HepG2 (cell line): ENCODE measurements around the gene CPE. TPM values are rescaled to one million over a fixed set of nuclear protein-coding genes. Genes with fewer than 3 reads are reported as not detected.

Source experiments
- EP300 ChIP-seq, 3 experiments: sonication (generic) in 1 of 3; formaldehyde crosslinking in 1 of 3; IDR thresholded peaks; 2 replicates each; pipeline versions ENCODE4 v1.5.1 to v1.6.1; 2011 to 2020; ENCODE audit warnings: low read depth in 2 of 3, low read length in 2 of 3, borderline replicate concordance in 1 of 3, improper control_type of control experiment in 1 of 3, mild to moderate bottlenecking in 1 of 3, missing genetic modification reagents in 1 of 3, moderate library complexity in 1 of 3
- RFXANK ChIP-seq: IDR thresholded peaks from 2 replicates; pipeline ENCODE4 v1.6.1; 2016
- SPEN ChIP-seq: sonication (generic); formaldehyde crosslinking; IDR thresholded peaks from 2 replicates; pipeline ENCODE4 v1.5.1; 2020; ENCODE audit warnings: low read depth, mild to moderate bottlenecking, missing genetic modification reagents
- polyA plus RNA-seq, 8 experiments: library from polyadenylated mRNA; depleted of rRNA in 3 of 8; stranded (reverse) in 7 of 8; unstranded in 1 of 8; fragments of >200 nt; fragmentation: Illumina TruSeq in 4 of 8; extraction: Trizol in 4 of 8; gene quantifications; 2 replicates each; pipeline versions ENCODE4 v1.2.1 to v1.2.3, GENCODE V29; 2011 to 2016; ENCODE audit warnings: low read depth in 4 of 8, missing spikeins in 1 of 8, mixed read lengths in 1 of 8; ENCODE audit not compliant: insufficient read depth in 1 of 8
- total RNA-seq, 5 experiments: library from RNA; depleted of rRNA; stranded (reverse); fragments of >200 nt; fragmentation: Illumina TruSeq; extraction: Trizol; gene quantifications; 2 replicates each; pipeline ENCODE4 v1.2.3, GENCODE V29; 2016; ENCODE audit warnings: low read depth in 1 of 5
- TF ChIP-seq, protein P1 (sequence below): sonication (generic); formaldehyde crosslinking; IDR thresholded peaks from 2 replicates; pipeline ENCODE4 v1.4.0; 2020; ENCODE audit warnings: missing genetic modification reagents
- TF ChIP-seq, protein P2 (sequence below): sonication (generic); formaldehyde crosslinking; IDR thresholded peaks from 2 replicates; pipeline ENCODE4 v1.4.0; 2020; ENCODE audit warnings: missing genetic modification reagents, borderline replicate concordance
- TF ChIP-seq, protein P3 (sequence below): sonication (generic); formaldehyde crosslinking; IDR thresholded peaks from 2 replicates; pipeline ENCODE4 v1.5.0; 2020; ENCODE audit warnings: missing genetic modification reagents
- TF ChIP-seq, protein P4 (sequence below): sonication (generic); formaldehyde crosslinking; IDR thresholded peaks from 2 replicates; pipeline ENCODE4 v1.4.0; 2020; ENCODE audit warnings: mild to moderate bottlenecking, missing genetic modification reagents, borderline replicate concordance
- TF ChIP-seq, protein P5 (sequence below): IDR thresholded peaks from 2 replicates; pipeline ENCODE4 v1.6.1; 2012; ENCODE audit warnings: low read depth, low read length, improper control_type of control experiment
- TF ChIP-seq, protein P6 (sequence below): sonication (generic); formaldehyde crosslinking; IDR thresholded peaks from 2 replicates; pipeline ENCODE4 v1.5.0; 2020; ENCODE audit warnings: mild to moderate bottlenecking, missing genetic modification reagents, borderline replicate concordance
- TF ChIP-seq, protein P7 (sequence below): sonication (generic); formaldehyde crosslinking; IDR thresholded peaks from 2 replicates; pipeline ENCODE4 v1.9.0; 2022; ENCODE audit warnings: low read depth, missing genetic modification reagents

The CPE gene
- total and polyA plus RNA-seq, 2 of the 13 experiments (the other 11 are each of a cell fraction or from before 2014, with no cell fraction given), result 268 to 852 TPM

DNA sequence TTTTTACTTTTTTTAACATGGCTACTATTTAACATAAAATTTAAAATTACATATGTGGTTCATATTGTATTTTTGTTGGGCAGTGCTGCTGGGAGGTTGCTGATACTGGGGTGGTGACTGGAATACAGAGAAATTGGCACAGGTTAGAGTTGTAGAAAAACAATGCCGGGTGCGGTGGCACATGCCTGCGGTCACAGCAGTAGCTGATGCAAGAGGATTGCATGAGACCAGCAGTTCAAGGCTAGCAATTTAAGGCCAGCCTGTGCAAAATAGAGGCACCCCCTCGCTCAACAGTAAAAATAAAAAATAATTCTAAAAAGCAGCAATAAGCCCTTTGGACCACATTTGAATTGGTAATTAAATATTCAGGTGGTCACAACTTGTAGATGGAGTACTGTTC lies 11.8 kb upstream of the CPE start (continued):
- TF ChIP-seq, protein P1, sequence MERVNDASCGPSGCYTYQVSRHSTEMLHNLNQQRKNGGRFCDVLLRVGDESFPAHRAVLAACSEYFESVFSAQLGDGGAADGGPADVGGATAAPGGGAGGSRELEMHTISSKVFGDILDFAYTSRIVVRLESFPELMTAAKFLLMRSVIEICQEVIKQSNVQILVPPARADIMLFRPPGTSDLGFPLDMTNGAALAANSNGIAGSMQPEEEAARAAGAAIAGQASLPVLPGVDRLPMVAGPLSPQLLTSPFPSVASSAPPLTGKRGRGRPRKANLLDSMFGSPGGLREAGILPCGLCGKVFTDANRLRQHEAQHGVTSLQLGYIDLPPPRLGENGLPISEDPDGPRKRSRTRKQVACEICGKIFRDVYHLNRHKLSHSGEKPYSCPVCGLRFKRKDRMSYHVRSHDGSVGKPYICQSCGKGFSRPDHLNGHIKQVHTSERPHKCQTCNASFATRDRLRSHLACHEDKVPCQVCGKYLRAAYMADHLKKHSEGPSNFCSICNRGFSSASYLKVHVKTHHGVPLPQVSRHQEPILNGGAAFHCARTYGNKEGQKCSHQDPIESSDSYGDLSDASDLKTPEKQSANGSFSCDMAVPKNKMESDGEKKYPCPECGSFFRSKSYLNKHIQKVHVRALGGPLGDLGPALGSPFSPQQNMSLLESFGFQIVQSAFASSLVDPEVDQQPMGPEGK (CRISPR knock-in tag), result peak; percentile 65; the same call in 1 of the 2 replicates
- TF ChIP-seq, protein P2, sequence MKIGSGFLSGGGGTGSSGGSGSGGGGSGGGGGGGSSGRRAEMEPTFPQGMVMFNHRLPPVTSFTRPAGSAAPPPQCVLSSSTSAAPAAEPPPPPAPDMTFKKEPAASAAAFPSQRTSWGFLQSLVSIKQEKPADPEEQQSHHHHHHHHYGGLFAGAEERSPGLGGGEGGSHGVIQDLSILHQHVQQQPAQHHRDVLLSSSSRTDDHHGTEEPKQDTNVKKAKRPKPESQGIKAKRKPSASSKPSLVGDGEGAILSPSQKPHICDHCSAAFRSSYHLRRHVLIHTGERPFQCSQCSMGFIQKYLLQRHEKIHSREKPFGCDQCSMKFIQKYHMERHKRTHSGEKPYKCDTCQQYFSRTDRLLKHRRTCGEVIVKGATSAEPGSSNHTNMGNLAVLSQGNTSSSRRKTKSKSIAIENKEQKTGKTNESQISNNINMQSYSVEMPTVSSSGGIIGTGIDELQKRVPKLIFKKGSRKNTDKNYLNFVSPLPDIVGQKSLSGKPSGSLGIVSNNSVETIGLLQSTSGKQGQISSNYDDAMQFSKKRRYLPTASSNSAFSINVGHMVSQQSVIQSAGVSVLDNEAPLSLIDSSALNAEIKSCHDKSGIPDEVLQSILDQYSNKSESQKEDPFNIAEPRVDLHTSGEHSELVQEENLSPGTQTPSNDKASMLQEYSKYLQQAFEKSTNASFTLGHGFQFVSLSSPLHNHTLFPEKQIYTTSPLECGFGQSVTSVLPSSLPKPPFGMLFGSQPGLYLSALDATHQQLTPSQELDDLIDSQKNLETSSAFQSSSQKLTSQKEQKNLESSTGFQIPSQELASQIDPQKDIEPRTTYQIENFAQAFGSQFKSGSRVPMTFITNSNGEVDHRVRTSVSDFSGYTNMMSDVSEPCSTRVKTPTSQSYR (CRISPR knock-in tag), result 0 out of 2 replicates have a peak, but pooled peaks have one; percentile 40
- TF ChIP-seq, protein P3, sequence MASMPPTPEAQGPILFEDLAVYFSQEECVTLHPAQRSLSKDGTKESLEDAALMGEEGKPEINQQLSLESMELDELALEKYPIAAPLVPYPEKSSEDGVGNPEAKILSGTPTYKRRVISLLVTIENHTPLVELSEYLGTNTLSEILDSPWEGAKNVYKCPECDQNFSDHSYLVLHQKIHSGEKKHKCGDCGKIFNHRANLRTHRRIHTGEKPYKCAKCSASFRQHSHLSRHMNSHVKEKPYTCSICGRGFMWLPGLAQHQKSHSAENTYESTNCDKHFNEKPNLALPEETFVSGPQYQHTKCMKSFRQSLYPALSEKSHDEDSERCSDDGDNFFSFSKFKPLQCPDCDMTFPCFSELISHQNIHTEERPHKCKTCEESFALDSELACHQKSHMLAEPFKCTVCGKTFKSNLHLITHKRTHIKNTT (CRISPR knock-in tag), result no peak
- TF ChIP-seq, protein P4, sequence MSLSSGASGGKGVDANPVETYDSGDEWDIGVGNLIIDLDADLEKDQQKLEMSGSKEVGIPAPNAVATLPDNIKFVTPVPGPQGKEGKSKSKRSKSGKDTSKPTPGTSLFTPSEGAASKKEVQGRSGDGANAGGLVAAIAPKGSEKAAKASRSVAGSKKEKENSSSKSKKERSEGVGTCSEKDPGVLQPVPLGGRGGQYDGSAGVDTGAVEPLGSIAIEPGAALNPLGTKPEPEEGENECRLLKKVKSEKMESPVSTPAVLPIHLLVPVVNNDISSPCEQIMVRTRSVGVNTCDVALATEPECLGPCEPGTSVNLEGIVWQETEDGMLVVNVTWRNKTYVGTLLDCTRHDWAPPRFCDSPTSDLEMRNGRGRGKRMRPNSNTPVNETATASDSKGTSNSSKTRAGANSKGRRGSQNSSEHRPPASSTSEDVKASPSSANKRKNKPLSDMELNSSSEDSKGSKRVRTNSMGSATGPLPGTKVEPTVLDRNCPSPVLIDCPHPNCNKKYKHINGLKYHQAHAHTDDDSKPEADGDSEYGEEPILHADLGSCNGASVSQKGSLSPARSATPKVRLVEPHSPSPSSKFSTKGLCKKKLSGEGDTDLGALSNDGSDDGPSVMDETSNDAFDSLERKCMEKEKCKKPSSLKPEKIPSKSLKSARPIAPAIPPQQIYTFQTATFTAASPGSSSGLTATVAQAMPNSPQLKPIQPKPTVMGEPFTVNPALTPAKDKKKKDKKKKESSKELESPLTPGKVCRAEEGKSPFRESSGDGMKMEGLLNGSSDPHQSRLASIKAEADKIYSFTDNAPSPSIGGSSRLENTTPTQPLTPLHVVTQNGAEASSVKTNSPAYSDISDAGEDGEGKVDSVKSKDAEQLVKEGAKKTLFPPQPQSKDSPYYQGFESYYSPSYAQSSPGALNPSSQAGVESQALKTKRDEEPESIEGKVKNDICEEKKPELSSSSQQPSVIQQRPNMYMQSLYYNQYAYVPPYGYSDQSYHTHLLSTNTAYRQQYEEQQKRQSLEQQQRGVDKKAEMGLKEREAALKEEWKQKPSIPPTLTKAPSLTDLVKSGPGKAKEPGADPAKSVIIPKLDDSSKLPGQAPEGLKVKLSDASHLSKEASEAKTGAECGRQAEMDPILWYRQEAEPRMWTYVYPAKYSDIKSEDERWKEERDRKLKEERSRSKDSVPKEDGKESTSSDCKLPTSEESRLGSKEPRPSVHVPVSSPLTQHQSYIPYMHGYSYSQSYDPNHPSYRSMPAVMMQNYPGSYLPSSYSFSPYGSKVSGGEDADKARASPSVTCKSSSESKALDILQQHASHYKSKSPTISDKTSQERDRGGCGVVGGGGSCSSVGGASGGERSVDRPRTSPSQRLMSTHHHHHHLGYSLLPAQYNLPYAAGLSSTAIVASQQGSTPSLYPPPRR (CRISPR knock-in tag), result peak; percentile 47; the same call in 1 of the 2 replicates
- TF ChIP-seq, protein P5, sequence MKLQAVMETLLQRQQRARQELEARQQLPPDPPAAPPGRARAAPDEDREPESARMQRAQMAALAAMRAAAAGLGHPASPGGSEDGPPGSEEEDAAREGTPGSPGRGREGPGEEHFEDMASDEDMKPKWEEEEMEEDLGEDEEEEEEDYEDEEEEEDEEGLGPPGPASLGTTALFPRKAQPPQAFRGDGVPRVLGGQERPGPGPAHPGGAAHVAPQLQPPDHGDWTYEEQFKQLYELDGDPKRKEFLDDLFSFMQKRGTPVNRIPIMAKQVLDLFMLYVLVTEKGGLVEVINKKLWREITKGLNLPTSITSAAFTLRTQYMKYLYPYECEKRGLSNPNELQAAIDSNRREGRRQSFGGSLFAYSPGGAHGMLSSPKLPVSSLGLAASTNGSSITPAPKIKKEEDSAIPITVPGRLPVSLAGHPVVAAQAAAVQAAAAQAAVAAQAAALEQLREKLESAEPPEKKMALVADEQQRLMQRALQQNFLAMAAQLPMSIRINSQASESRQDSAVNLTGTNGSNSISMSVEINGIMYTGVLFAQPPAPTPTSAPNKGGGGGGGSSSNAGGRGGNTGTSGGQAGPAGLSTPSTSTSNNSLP, result peak; percentile 39; the same call in 1 of the 2 replicates
- TF ChIP-seq, protein P6, sequence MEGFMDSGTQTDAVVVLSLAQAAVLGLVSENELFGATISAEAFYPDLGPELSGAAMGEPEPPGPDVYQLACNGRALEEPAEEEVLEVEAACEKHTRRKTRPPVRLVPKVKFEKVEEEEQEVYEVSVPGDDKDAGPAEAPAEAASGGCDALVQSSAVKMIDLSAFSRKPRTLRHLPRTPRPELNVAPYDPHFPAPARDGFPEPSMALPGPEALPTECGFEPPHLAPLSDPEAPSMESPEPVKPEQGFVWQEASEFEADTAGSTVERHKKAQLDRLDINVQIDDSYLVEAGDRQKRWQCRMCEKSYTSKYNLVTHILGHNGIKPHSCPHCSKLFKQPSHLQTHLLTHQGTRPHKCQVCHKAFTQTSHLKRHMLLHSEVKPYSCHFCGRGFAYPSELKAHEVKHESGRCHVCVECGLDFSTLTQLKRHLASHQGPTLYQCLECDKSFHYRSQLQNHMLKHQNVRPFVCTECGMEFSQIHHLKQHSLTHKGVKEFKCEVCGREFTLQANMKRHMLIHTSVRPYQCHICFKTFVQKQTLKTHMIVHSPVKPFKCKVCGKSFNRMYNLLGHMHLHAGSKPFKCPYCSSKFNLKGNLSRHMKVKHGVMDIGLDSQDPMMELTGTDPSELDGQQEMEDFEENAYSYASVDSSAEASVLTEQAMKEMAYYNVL (CRISPR knock-in tag), result no peak; the same call in 1 of the 2 replicates
- TF ChIP-seq, protein P7, sequence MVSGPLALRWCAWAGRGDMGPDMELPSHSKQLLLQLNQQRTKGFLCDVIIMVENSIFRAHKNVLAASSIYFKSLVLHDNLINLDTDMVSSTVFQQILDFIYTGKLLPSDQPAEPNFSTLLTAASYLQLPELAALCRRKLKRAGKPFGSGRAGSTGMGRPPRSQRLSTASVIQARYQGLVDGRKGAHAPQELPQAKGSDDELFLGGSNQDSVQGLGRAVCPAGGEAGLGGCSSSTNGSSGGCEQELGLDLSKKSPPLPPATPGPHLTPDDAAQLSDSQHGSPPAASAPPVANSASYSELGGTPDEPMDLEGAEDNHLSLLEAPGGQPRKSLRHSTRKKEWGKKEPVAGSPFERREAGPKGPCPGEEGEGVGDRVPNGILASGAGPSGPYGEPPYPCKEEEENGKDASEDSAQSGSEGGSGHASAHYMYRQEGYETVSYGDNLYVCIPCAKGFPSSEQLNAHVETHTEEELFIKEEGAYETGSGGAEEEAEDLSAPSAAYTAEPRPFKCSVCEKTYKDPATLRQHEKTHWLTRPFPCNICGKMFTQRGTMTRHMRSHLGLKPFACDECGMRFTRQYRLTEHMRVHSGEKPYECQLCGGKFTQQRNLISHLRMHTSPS (CRISPR knock-in tag), result peak; percentile 88
- TF ChIP-seq SPEN (CRISPR knock-in tag) (no peak), RFXANK (no peak), EP300 (IDR thresholded peaks at IDR 0.05; ENCODE audit: low read depth in 2 of 2, low read length in 2 of 2) (peak; percentile 44 to 90; a peak in 3 of 4 replicates), EP300 (CRISPR knock-in tag; IDR thresholded peaks at IDR 0.05; ENCODE audit: borderline replicate concordance) (peak; percentile 65; the same call in 1 of the 2 replicates)
